MM.1S (cell line): ENCODE measurements around the gene PIK3R6.

Experiments
- EZH2 ChIP-seq: fragments of 300-600 bp; sonication (generic); optimal IDR thresholded peaks from 2 replicates; pipeline ENCODE3; 2017; ENCODE audit warnings: low read depth, mild to moderate bottlenecking, antibody characterized with exemption, low read length, mixed read lengths
- EZH2phosphoT487 ChIP-seq: fragments of 300-600 bp; sonication (generic); IDR thresholded peaks from 2 replicates; pipeline ENCODE4 v1.6.1; 2018; ENCODE audit warnings: antibody characterized with exemption, low read length
- TF ChIP-seq, protein P1 (sequence below): fragments of 300-600 bp; sonication (generic); IDR thresholded peaks from 2 replicates; pipeline ENCODE4 v1.5.1; 2016; ENCODE audit warnings: antibody characterized with exemption, low read length, mixed read lengths

GRCh38 chr17:8754890-8755289 lies 112.6 kb downstream of the PIK3R6 start:
- TF ChIP-seq, protein P1, sequence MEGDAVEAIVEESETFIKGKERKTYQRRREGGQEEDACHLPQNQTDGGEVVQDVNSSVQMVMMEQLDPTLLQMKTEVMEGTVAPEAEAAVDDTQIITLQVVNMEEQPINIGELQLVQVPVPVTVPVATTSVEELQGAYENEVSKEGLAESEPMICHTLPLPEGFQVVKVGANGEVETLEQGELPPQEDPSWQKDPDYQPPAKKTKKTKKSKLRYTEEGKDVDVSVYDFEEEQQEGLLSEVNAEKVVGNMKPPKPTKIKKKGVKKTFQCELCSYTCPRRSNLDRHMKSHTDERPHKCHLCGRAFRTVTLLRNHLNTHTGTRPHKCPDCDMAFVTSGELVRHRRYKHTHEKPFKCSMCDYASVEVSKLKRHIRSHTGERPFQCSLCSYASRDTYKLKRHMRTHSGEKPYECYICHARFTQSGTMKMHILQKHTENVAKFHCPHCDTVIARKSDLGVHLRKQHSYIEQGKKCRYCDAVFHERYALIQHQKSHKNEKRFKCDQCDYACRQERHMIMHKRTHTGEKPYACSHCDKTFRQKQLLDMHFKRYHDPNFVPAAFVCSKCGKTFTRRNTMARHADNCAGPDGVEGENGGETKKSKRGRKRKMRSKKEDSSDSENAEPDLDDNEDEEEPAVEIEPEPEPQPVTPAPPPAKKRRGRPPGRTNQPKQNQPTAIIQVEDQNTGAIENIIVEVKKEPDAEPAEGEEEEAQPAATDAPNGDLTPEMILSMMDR = no peak
- no peak for TF ChIP-seq EZH2
- no peak for TF ChIP-seq EZH2phosphoT487
